Osteoblast (primary cell): Measurements from ENCODE around the gene MLLT11. TPM values are rescaled to one million over a fixed set of nuclear protein-coding genes. Genes with fewer than 3 reads are reported as not detected.

ENCODE experiments used
- DNase-seq: peaks from one replicate; pipeline ENCODE4 v3.0.0; 2011; ENCODE audit warnings: low spot score, mixed read lengths; ENCODE audit not compliant: insufficient read length; ENCODE audit errors: missing footprints
- H2AFZ ChIP-seq: 2 replicates; pipeline ENCODE4 v1.6.0; 2011; ENCODE audit warnings: mild to moderate bottlenecking, low read length
- H3K27ac ChIP-seq: 2 replicates; pipeline ENCODE4 v1.5.1; 2011; ENCODE audit warnings: mild to moderate bottlenecking, low read depth, low read length, moderate library complexity
- H3K27me3 ChIP-seq: 2 replicates; pipeline ENCODE4 v1.6.0; 2012; ENCODE audit warnings: mild to moderate bottlenecking, control low read depth, inconsistent platforms, low read length, moderate library complexity; ENCODE audit not compliant: insufficient read depth
- H3K36me3 ChIP-seq: 2 replicates; pipeline ENCODE4 v1.5.1; 2011; ENCODE audit warnings: mild to moderate bottlenecking, low read length, control low read depth, moderate library complexity; ENCODE audit not compliant: insufficient read depth
- H3K4me1 ChIP-seq: 2 replicates; pipeline ENCODE4 v1.5.1; 2011; ENCODE audit warnings: mild to moderate bottlenecking, low read length, control low read depth, moderate library complexity; ENCODE audit not compliant: insufficient read depth
- H3K4me2 ChIP-seq: 2 replicates; pipeline ENCODE4 v1.6.0; 2011; ENCODE audit warnings: mild to moderate bottlenecking, low read length; ENCODE audit not compliant: insufficient read depth
- H3K4me3 ChIP-seq: fragments of 200-600 bp; sonication (generic); 3 replicates; pipeline ENCODE4 v1.5.1; 2012; ENCODE audit warnings: mild to moderate bottlenecking, low read length, inconsistent platforms; ENCODE audit not compliant: insufficient read depth
- H3K79me2 ChIP-seq: 2 replicates; pipeline ENCODE4 v1.6.0; 2012; ENCODE audit warnings: mild to moderate bottlenecking, low read length, control low read depth, inconsistent platforms; ENCODE audit not compliant: insufficient read depth
- H3K9me3 ChIP-seq: 2 replicates; pipeline ENCODE4 v1.5.1; 2011; ENCODE audit warnings: low read depth, low read length, control low read depth
- H4K20me1 ChIP-seq: 2 replicates; pipeline ENCODE4 v1.6.0; 2012; ENCODE audit warnings: mild to moderate bottlenecking, low read length, control low read depth; ENCODE audit not compliant: insufficient read depth
- CTCF ChIP-seq: IDR thresholded peaks from 2 replicates; pipeline ENCODE4 v1.5.1; 2011; ENCODE audit warnings: mild to moderate bottlenecking, low read depth, low read length, moderate library complexity; ENCODE audit errors: extremely low read depth
- total RNA-seq: library from RNA; depleted of rRNA; stranded (reverse); fragments of >200 nt; gene quantifications from 2 replicates; pipeline ENCODE4 v1.2.3, GENCODE V29; 2012

MLLT11 gene
- total RNA-seq, 1 donor, result 1.4 TPM

GRCh38 chr1:151054971-151055547, 5.1 kb upstream of the MLLT11 start:
- no peaks in the 10 kb centered on the region for H3K27me3 ChIP-seq
- no peak for DNase-seq
- H3K4me1 ChIP-seq, result peaks cover 31% of the 10 kb centered on the region
- H3K79me2 ChIP-seq, result peaks cover 62% of the 10 kb centered on the region
- H3K4me3 ChIP-seq, result no peak overlapping the region
- H4K20me1 ChIP-seq, result peaks cover 49% of the 10 kb centered on the region
- H3K9me3 ChIP-seq, result no peaks in the 10 kb centered on the region
- H2AFZ ChIP-seq, result no peak overlapping the region
- H3K27ac ChIP-seq, result peak overlapping the region; percentile 53
- H3K36me3 ChIP-seq, result peaks cover 67% of the 10 kb centered on the region
- TF ChIP-seq CTCF, result no peak
- H3K4me2 ChIP-seq, result no peak overlapping the region

GRCh38 chr1:151055581-151055980, 4.6 kb upstream of the MLLT11 start:
- Histone ChIP-seq H3K4me2 (no peak overlapping the region), H3K36me3 (peaks cover 63% of the 10 kb centered on the region)

GRCh38 chr1:151056149-151056548, 4.0 kb upstream of the MLLT11 start:
- H3K79me2 ChIP-seq, result peaks cover 73% of the 10 kb centered on the region
- peak overlapping the region; percentile 13 for H3K4me3 ChIP-seq
- TF ChIP-seq CTCF, result no peak
- H2AFZ ChIP-seq, result no peak overlapping the region
- H3K27ac ChIP-seq, result peak overlapping the region; percentile 53
- H4K20me1 ChIP-seq, result peaks cover 49% of the 10 kb centered on the region
- no peak for DNase-seq
- H3K27me3 ChIP-seq, result no peaks in the 10 kb centered on the region
- no peaks in the 10 kb centered on the region for H3K9me3 ChIP-seq
- H3K4me2 ChIP-seq, result peak overlapping the region; percentile 66
- H3K36me3 ChIP-seq, result peaks cover 59% of the 10 kb centered on the region
- H3K4me1 ChIP-seq, result peaks cover 31% of the 10 kb centered on the region

More at GRCh38 chr1:151055581-151055980, 4.6 kb upstream of the MLLT11 start:
- DNase-seq, result no peak
- no peak for TF ChIP-seq CTCF
- H2AFZ ChIP-seq, result no peak overlapping the region
- peaks cover 31% of the 10 kb centered on the region for H3K4me1 ChIP-seq
- peaks cover 67% of the 10 kb centered on the region for H3K79me2 ChIP-seq
- peak overlapping the region; percentile 53 for H3K27ac ChIP-seq
- H4K20me1 ChIP-seq, result peaks cover 49% of the 10 kb centered on the region
- H3K4me3 ChIP-seq, result no peak overlapping the region
- H3K27me3 ChIP-seq, result no peaks in the 10 kb centered on the region
- H3K9me3 ChIP-seq, result no peaks in the 10 kb centered on the region

- H4K20me1 ChIP-seq, result peaks cover 44% of the 10 kb centered on the region
- no peaks in the 10 kb centered on the region for H3K27me3 ChIP-seq
- TF ChIP-seq CTCF, result no peak
- no peak for DNase-seq
- H3K4me2 ChIP-seq, result peak overlapping the region; percentile 100
- peaks cover 88% of the 10 kb centered on the region for H3K79me2 ChIP-seq
- peaks cover 43% of the 10 kb centered on the region for H3K4me1 ChIP-seq
- peaks cover 33% of the 10 kb centered on the region for H3K36me3 ChIP-seq
- H3K9me3 ChIP-seq, result no peaks in the 10 kb centered on the region
- H3K4me3 ChIP-seq, result peak overlapping the region; percentile 98
- peak overlapping the region; percentile 15 for H2AFZ ChIP-seq
- peak overlapping the region; percentile 94 for H3K27ac ChIP-seq
Measured at GRCh38 chr1:151058692-151059091, 1.5 kb upstream of the MLLT11 start.
